ENCODE measurements around the gene NAALADL2. TPM values are rescaled to one million over a fixed set of nuclear protein-coding genes. Genes with fewer than 3 reads are reported as not detected.

The NAALADL2 gene
- total RNA-seq, 4 donors from 2014 or later: 10.3 to 16.7 (median 10.9) TPM

GRCh38 chr3:174821477-174821876 lies 37.7 kb upstream of the NAALADL2 start:
- TF ChIP-seq EP300 (IDR thresholded peaks at IDR 0.05) (no peak), POLR2A (IDR thresholded peaks at IDR 0.05) (no peak)
- TF ChIP-seq, protein P1, sequence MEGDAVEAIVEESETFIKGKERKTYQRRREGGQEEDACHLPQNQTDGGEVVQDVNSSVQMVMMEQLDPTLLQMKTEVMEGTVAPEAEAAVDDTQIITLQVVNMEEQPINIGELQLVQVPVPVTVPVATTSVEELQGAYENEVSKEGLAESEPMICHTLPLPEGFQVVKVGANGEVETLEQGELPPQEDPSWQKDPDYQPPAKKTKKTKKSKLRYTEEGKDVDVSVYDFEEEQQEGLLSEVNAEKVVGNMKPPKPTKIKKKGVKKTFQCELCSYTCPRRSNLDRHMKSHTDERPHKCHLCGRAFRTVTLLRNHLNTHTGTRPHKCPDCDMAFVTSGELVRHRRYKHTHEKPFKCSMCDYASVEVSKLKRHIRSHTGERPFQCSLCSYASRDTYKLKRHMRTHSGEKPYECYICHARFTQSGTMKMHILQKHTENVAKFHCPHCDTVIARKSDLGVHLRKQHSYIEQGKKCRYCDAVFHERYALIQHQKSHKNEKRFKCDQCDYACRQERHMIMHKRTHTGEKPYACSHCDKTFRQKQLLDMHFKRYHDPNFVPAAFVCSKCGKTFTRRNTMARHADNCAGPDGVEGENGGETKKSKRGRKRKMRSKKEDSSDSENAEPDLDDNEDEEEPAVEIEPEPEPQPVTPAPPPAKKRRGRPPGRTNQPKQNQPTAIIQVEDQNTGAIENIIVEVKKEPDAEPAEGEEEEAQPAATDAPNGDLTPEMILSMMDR (IDR thresholded peaks at IDR 0.05): no peak
- H3K27ac ChIP-seq: no peak overlapping the region
- H3K4me3 ChIP-seq: no peak overlapping the region
- H3K9me3 ChIP-seq: no peaks in the 10 kb centered on the region
- no peak for DNase-seq (ENCODE audit: low spot score in 2 of 2)
- no peaks in the 10 kb centered on the region for H3K4me1 ChIP-seq
- H3K36me3 ChIP-seq: no peaks in the 10 kb centered on the region
- H3K27me3 ChIP-seq: no peaks in the 10 kb centered on the region

- H3K4me3 ChIP-seq: no peak overlapping the region
- TF ChIP-seq EP300 (IDR thresholded peaks at IDR 0.05): no peak
- no peak for TF ChIP-seq POLR2A (IDR thresholded peaks at IDR 0.05)
- TF ChIP-seq, protein P1 (IDR thresholded peaks at IDR 0.05): no peak
Observed at GRCh38 chr3:174822320-174822719, 36.8 kb upstream of the NAALADL2 start.

GRCh38 chr3:174826069-174826468 lies 33.1 kb upstream of the NAALADL2 start:
- no peak for DNase-seq (ENCODE audit: low spot score in 2 of 2)
- Histone ChIP-seq H3K27ac (no peak overlapping the region), H3K4me3 (no peak overlapping the region), H3K27me3 (no peaks in the 10 kb centered on the region), H3K36me3 (no peaks in the 10 kb centered on the region), H3K4me1 (no peaks in the 10 kb centered on the region), H3K9me3 (peaks cover 0 to 4% (median 0%) of the 10 kb centered on the region in 4 donors)
- TF ChIP-seq EP300 (IDR thresholded peaks at IDR 0.05) (no peak), POLR2A (IDR thresholded peaks at IDR 0.05) (no peak)
- TF ChIP-seq, protein P1 (IDR thresholded peaks at IDR 0.05): no peak

More at GRCh38 chr3:174822320-174822719, 36.8 kb upstream of the NAALADL2 start:
- no peak for DNase-seq (ENCODE audit: low spot score in 2 of 2)
- H3K27ac ChIP-seq: no peak overlapping the region
- no peaks in the 10 kb centered on the region for H3K36me3 ChIP-seq
- H3K9me3 ChIP-seq: no peaks in the 10 kb centered on the region
- H3K27me3 ChIP-seq: no peaks in the 10 kb centered on the region
- WGBS, 2 donors: 77 to 79% methylated on average over 2 of the region's 2 CpGs
- no peaks in the 10 kb centered on the region for H3K4me1 ChIP-seq

- H3K4me1 ChIP-seq: peaks cover 0 to 15% (median 2%) of the 10 kb centered on the region in 4 donors
- TF ChIP-seq, protein P1 (IDR thresholded peaks at IDR 0.05): no peak
- TF ChIP-seq POLR2A (IDR thresholded peaks at IDR 0.05): no peak
- H3K27me3 ChIP-seq: no peaks in the 10 kb centered on the region
- 52 to 67% methylated on average over 1 of the region's 1 CpG for WGBS, 2 donors
- no peak overlapping the region for H3K4me3 ChIP-seq
- H3K9me3 ChIP-seq: peaks cover 0 to 6% (median 0%) of the 10 kb centered on the region in 4 donors
- H3K27ac ChIP-seq: no peak overlapping the region
- H3K36me3 ChIP-seq: no peaks in the 10 kb centered on the region
- no peak for DNase-seq (ENCODE audit: low spot score in 2 of 2)
Observed at GRCh38 chr3:174844746-174845145, 14.4 kb upstream of the NAALADL2 start.

DNA sequence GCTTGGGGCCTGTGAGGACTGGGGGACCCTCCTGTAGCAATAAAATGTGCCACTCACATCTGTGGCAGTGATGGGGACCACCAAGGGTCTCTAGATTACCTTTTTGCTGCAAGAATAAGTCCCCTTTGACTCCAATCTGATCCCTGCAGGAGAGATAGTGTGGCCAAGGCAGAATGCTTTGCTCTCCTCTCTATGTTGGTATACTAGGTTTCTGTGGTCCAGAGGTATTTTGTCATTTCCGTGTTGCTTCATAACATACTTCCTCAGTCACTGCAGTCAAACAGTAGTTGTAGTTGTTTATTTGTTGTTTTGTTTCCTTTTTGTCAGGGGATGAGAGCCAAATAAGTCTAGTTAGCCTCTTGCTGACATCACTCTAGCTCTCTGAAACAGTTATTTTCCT lies 13.1 kb upstream of the NAALADL2 start:
- Histone ChIP-seq H3K9me3 (peaks cover 0 to 13% (median 0%) of the 10 kb centered on the region in 4 donors), H3K27ac (no peak overlapping the region), H3K4me3 (no peak overlapping the region), H3K4me1 (peaks cover 0 to 6% (median 0%) of the 10 kb centered on the region in 4 donors), H3K27me3 (no peaks in the 10 kb centered on the region), H3K36me3 (no peaks in the 10 kb centered on the region)
- DNase-seq (ENCODE audit: low spot score in 2 of 2): no peak
- TF ChIP-seq POLR2A (IDR thresholded peaks at IDR 0.05) (no peak), EP300 (IDR thresholded peaks at IDR 0.05) (no peak)
- TF ChIP-seq, protein P1 (IDR thresholded peaks at IDR 0.05): no peak
- WGBS, 2 donors: 58 to 75% methylated on average over 1 of the region's 1 CpG
